ENCODE measurements around the gene HCFC1. TPM values are rescaled to one million over a fixed set of nuclear protein-coding genes. Genes with fewer than 3 reads are reported as not detected.

Gene HCFC1
- total and polyA plus RNA-seq, 2 of the 8 experiments (the other 6 are each of a cell fraction or from before 2014, with no cell fraction given) = 24.9 to 117 TPM

GRCh38 chrX:153964105-153964504, 7.5 kb downstream of the HCFC1 start (continued):
- no peak for TF ChIP-seq SIN3A (conservative IDR thresholded peaks at IDR 0.05 in 1 of 2, IDR thresholded peaks at IDR 0.05 in 1 of 2; ENCODE audit: low read depth in 1 of 2, low read length in 2 of 2)
- no peak for TF ChIP-seq CHD7 (IDR thresholded peaks at IDR 0.05; ENCODE audit: insufficient replicate concordance, low read length)
- no peak for TF ChIP-seq MAX (IDR thresholded peaks at IDR 0.05)
- no peak for TF ChIP-seq RAD21 (IDR thresholded peaks at IDR 0.05 in 1 of 2, conservative IDR thresholded peaks at IDR 0.05 in 1 of 2; ENCODE audit: low read depth in 2 of 2, low read length in 2 of 2)
